A549 (cell line): Measurements from ENCODE around the gene KRTAP10-7.

Source experiments
- CEBPB ChIP-seq, 2 experiments: fragments of >200 bp in 1 of 2; sonication (Bioruptor Twin) in 1 of 2; formaldehyde crosslinking in 1 of 2; IDR thresholded peaks; 2 replicates each; pipeline ENCODE4 v1.6.1; 2012 to 2016
- CHD2 ChIP-seq: fragments of 150-350 bp; IDR thresholded peaks from 2 replicates; pipeline ENCODE4 v1.6.1; 2014; ENCODE audit warnings: low read length; ENCODE audit not compliant: partially characterized antibody
- EHMT2 ChIP-seq: fragments of 200-600 bp; sonication (generic); IDR thresholded peaks from 2 replicates; pipeline ENCODE4 v1.6.1; 2016; ENCODE audit warnings: antibody characterized with exemption, low read depth, mild to moderate bottlenecking, moderate library complexity
- EP300 ChIP-seq, 2 experiments: fragments of >200 bp; sonication (Bioruptor Twin); formaldehyde crosslinking; IDR thresholded peaks; 2 replicates in 1 of 2; 3 replicates in 1 of 2; pipeline ENCODE4 v1.6.1; 2016 to 2017
- PBX3 ChIP-seq: IDR thresholded peaks from 2 replicates; pipeline ENCODE4 v1.6.1; 2012
- POLR2A ChIP-seq: IDR thresholded peaks from 2 replicates; pipeline ENCODE4 v1.6.1; 2012; ENCODE audit warnings: mild to moderate bottlenecking, low read length
- RAD21 ChIP-seq, 2 experiments: fragments of >200 bp in 1 of 2; sonication (Bioruptor Twin) in 1 of 2; formaldehyde crosslinking in 1 of 2; IDR thresholded peaks in 1 of 2; conservative IDR thresholded peaks in 1 of 2; 2 replicates in 1 of 2; 3 replicates in 1 of 2; pipeline ENCODE4 v1.6.1; 2012 to 2018; ENCODE audit warnings: inconsistent platforms in 1 of 2
- RNF2 ChIP-seq: fragments of 200-600 bp; sonication (generic); IDR thresholded peaks from 2 replicates; pipeline ENCODE4 v1.6.1; 2016; ENCODE audit warnings: low read depth, mild to moderate bottlenecking, antibody characterized with exemption, moderate library complexity, borderline replicate concordance
- ZFP36 ChIP-seq: fragments of 450-650 bp; IDR thresholded peaks from 2 replicates; pipeline ENCODE4 v1.6.1; 2014; ENCODE audit warnings: borderline replicate concordance; ENCODE audit not compliant: partially characterized antibody
- TF ChIP-seq, protein P1 (sequence below): fragments of >200 bp; sonication (Bioruptor Twin); formaldehyde crosslinking; IDR thresholded peaks from 3 replicates; pipeline ENCODE4 v1.5.1; 2016
- TF ChIP-seq, protein P2 (sequence below): fragments of 450-650 bp; IDR thresholded peaks from 2 replicates; pipeline ENCODE4 v1.6.1; 2014; ENCODE audit warnings: antibody characterized with exemption

GRCh38 chr21:44555200-44555875 is 45.1 kb upstream of the KRTAP10-7 start:
- TF ChIP-seq EP300 (IDR thresholded peaks at IDR 0.05) = no peak
- TF ChIP-seq, protein P1, sequence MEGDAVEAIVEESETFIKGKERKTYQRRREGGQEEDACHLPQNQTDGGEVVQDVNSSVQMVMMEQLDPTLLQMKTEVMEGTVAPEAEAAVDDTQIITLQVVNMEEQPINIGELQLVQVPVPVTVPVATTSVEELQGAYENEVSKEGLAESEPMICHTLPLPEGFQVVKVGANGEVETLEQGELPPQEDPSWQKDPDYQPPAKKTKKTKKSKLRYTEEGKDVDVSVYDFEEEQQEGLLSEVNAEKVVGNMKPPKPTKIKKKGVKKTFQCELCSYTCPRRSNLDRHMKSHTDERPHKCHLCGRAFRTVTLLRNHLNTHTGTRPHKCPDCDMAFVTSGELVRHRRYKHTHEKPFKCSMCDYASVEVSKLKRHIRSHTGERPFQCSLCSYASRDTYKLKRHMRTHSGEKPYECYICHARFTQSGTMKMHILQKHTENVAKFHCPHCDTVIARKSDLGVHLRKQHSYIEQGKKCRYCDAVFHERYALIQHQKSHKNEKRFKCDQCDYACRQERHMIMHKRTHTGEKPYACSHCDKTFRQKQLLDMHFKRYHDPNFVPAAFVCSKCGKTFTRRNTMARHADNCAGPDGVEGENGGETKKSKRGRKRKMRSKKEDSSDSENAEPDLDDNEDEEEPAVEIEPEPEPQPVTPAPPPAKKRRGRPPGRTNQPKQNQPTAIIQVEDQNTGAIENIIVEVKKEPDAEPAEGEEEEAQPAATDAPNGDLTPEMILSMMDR = no peak
- TF ChIP-seq RNF2 = no peak
- TF ChIP-seq, protein P2, sequence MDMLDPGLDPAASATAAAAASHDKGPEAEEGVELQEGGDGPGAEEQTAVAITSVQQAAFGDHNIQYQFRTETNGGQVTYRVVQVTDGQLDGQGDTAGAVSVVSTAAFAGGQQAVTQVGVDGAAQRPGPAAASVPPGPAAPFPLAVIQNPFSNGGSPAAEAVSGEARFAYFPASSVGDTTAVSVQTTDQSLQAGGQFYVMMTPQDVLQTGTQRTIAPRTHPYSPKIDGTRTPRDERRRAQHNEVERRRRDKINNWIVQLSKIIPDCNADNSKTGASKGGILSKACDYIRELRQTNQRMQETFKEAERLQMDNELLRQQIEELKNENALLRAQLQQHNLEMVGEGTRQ = no peak
- TF ChIP-seq POLR2A = no peak
- TF ChIP-seq CEBPB (IDR thresholded peaks at IDR 0.05) = no peak
- no peak for TF ChIP-seq CHD2
- no peak for TF ChIP-seq ZFP36
- TF ChIP-seq EHMT2 = no peak
- no peak for TF ChIP-seq PBX3
- no peak for TF ChIP-seq RAD21 (conservative IDR thresholded peaks at IDR 0.05 in 1 of 2, IDR thresholded peaks at IDR 0.05 in 1 of 2)
